Mesenteric fat pad (tissue), 1 donor: ENCODE results near the gene RETREG2. TPM values are rescaled to one million over a fixed set of nuclear protein-coding genes. Genes with fewer than 3 reads are reported as not detected.
A peak's percentile ranks its signal among the peaks of the same experiment; 100 is the strongest.

Experiments
- DNase-seq: peaks from one replicate; pipeline ENCODE4 v3.0.0-alpha.2; 2020; ENCODE audit warnings: low spot score
- total RNA-seq: library from RNA; stranded (reverse); fragmentation: NEBNext Ultra II Directional; extraction: Animal tissue kit (Norgen Biotek cat#: 25700); gene quantifications from one replicate; pipeline ENCODE4 v1.2.1, GENCODE V29; 2021
- donor health status: DM: yes; HTN: yes; CAD: no.

The RETREG2 gene
- total RNA-seq, 1 donor from 2014 or later: 68.1 TPM

GRCh38 chr2:219214786-219215185 is 36.7 kb downstream of the RETREG2 start:
- DNase-seq: no peak

DNA sequence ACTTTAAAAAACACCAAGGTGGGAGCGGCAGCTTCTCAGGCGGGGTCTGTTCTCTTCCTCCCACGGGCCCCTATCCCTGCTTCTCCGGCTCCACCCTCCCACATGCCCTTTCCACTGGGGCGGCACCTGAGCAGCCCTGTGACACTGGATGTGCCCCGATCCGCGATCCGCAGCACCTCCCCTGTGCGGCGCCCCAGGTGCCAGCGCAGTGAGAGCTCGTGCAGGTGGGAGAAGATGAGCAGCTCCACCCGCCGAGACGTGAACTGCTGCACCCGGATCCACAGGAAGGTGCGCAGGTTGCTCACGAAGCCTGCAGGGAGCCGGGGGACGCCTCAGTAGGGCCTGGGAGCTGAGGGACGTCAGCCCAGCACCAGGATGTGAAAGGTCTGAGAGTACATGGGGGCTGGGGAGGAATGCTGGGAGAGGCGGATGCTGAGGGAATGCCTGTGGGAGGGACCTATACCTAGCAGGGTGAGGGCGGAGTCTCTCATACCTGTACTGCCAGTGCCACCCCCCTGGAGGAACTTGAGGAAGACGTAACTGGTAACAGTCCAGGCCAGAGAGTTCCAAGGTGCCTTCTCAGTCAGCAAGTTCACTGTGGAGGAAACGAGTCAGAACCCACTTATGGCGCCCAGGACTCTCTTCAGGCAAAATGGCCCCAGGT is 37.9 kb downstream of the RETREG2 start:
- no peak for DNase-seq

- no peak for DNase-seq
Measured at GRCh38 chr2:219216535-219216915, 38.5 kb downstream of the RETREG2 start.

DNA sequence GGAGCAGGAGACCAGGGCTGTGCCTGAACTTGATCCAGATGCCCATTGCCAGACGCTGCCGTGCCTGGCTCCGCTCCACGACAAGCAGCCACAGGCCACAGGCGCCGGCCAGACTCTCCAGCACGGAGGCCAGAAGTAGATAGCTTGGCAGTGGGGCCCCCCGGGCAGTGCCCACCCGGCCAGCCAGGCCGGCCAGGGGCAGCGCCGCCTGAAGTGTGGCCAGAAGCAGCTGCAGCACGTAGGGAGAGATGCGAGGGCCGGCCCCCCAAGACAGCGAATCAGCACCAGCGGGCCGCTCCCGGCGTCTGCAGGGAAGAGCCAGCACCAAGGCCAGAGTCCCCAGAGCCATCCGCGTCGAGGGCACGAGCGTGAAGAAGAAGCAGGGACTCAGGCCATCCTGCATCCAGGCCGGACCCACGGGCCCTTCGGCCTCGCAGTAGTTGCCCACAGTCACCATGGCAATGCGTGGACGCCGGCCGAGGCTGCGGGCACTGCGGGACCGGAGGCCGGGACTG is 40.2 kb downstream of the RETREG2 start:
- DNase-seq: peak; percentile 91

DNA sequence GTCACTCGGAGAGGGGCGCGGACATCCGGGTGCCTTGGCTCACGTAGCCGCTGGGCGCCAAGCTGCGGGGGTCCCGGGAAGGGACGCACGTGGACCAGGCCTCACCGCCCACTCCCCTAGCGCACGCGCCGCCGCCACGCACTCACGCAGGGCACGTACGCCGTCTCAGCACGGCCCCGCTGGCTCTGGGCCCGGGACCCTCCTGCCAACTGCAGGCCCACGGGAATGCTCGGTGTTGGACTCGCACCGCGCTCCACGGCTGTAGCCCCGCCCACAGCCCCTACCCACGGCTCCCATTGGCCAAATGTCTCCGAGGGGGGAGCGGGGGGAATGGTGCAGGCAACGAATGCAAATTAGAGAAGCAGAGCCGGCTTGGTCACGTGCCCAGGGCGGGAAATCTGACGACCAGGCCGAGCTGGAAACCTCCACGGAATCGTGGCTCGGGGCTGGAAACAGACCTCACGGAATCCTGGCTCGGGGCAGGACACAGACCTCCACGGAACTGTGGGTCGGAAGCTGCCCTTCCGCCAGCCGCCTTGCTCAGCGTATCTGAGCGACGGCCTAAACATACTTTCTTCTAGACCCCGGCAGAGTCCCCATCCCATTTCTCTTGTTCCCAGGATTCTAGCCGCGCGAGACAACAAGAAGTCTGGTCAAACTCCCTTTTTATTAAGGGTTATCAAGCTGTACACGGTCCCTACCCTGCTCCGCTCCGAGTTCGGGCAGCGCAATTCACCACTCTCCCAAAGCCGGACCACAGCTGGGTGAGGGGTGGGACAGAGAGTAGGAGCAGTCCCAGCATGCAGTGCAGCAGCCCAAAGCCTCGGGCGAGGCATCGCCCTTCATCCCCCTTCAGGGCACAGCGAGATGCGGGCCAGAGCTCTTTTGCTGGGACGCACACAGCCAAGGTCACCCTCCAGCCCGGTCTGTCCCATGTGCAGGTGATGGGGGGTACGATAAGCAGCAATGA is 40.9 kb downstream of the RETREG2 start, which contains the start of gene ABCB6:
TSS of gene ABCB6 (minus strand) at position 227 of the 970 bp plus-strand sequence. CDS start 285 bp downstream, outside the sequence.
- peak; percentile 97 for DNase-seq

GRCh38 chr2:219219784-219220532 is 41.9 kb downstream of the RETREG2 start:
- DNase-seq: no peak

- no peak for DNase-seq
Measured at GRCh38 chr2:219220652-219221402, 42.8 kb downstream of the RETREG2 start.

DNA sequence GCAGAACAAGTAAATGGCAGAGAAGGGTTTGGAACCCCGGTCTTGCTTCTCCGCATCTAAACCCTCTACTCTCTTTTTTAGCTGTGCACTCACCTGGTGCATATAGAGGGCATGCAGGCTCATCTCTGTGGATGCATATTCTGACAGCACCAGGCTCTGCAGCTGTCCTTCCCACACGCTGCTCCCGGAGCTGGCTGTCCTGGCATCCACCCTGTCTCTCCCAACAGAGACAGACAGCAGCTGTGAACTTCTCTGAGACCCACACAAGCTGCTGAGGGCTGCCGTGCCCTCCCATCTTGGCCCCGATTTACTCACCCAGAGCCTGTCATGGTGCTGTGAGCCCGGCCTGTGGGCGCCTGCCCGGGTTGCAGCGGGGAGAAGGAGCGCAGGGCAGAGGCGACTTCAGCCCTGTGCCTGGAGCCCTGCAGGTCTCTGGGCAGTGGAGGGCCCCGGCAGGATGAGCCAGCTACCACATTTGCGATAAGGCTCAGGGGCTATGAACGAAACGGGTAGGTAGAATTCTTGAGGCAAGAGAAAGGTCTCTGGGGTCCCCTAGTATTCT is 44.0 kb downstream of the RETREG2 start:
- no peak for DNase-seq

GRCh38 chr2:219223831-219224610 is 45.9 kb downstream of the RETREG2 start:
- DNase-seq: no peak

DNA sequence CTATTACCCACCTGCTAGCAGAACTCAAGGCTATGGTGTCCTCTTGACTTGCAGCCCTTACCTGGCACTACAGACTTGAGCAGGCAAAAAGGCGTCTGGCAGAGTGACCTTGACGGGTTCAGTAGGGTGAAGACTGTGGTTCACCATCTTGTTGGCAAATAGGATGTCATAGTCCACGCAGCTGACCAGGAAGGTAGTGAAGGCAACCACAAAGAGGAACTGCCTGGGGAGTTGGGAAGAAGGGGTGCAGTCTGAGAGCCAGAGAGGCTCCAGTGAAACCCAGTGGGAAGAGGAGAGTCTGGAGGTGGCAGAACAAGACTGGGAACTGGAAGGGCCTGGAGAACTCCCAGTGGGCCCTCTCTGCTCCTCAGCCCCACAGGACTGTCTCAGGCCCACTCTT is 47.3 kb downstream of the RETREG2 start:
- no peak for DNase-seq

GRCh38 chr2:219228041-219228910 is 50.2 kb downstream of the RETREG2 start:
- no peak for DNase-seq

- DNase-seq: no peak
Measured at GRCh38 chr2:219228911-219229304, 50.8 kb downstream of the RETREG2 start.

DNA sequence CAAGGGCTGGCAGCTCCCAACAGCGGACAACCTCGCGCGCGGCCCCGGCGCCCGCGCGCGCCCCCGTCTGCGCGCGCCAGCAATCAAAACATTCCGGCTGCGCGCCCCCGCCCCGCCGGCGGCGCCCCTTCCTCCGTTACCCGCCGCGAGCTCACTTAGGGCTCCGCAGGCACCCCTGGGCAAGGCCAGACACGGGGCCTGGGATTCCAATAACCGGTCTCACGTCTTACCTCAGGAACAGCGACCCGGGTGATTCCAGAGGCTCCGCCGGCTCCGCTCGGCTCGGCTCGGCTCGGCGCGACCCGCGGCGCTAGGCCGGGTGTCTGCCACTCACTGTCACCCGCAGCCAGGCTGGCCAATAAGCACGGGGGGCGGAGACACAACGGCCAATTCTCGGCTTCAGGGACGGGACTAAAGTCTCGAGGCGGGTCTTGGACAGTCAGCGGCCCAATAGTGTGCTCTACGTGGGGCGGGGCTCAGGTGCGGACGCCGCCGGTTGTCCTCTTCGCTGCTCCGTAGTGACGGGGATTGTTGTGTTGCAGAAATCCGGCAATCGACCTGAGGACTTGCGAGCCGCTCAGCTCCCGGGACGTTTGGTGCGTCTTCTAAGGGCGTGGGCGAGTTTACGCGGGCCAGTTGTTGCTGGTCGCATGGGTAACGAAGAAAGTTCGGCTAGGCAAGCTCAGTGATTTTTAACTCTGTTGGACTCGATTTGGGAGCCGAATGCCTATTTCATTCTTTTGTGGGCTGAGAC is 51.4 kb downstream of the RETREG2 start, which contains the start of the genes ANKZF1 and ATG9A:
TSS of gene ANKZF1 (plus strand) at position 502 of the 754 bp plus-strand sequence. CDS start 452 bp downstream, outside the sequence.
TSS of gene ATG9A (minus strand) at position 332 of the 754 bp plus-strand sequence. CDS start 1,612 bp downstream, outside the sequence.
- peak; percentile 98 for DNase-seq

DNA sequence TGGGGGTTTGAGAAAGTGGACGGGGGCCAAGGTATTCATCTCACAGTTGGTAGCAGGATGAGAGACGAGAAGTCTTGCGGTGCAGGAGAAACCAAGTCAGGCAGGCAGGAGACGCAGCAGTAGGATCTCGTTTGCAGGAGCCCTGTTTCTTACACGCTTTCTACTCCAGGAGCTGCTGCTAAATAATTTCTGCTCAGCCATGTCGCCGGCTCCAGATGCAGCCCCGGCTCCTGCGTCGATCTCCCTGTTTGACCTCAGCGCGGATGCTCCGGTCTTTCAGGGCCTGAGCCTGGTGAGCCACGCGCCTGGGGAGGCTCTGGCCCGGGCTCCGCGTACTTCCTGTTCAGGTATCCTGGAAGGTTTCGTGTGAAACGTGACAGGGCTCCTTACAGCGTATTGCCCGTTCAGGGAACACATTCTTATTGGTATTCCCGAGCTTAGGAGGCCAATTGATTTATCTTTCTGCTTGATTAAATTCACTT is 52.0 kb downstream of the RETREG2 start:
- DNase-seq: no peak

DNA sequence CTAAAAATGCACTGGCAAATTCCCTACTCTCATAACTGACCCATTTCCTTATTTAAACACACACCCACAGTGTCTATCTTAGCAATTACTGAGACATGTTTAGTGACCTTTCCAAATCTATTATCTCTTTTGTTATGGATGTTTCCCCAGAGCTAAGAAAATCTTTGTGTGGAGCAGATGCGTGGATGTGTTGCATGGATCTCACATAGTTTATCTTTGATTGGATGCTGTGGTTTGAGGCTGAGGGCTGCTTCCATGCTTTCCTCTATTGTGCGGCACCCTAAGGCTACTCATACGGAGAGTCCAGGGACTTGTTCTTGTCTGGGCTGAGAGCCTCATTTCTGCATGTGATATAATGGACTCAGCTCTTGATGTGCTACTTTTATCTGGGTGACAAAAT is 56.3 kb downstream of the RETREG2 start:
- no peak for DNase-seq
